Measurements from ENCODE around the gene NXN.

- TF ChIP-seq POLR2A (IDR thresholded peaks at IDR 0.05) (no peak), CTCF (IDR thresholded peaks at IDR 0.05) (no peak)
Observed at GRCh38 chr17:885971-886571, 93.5 kb downstream of the NXN start.

Data from upper lobe of left lung (tissue), 4 donors.